Measurements from ENCODE around the gene TXNDC9.

GRCh38 chr2:99285526-99285925 lies 50.6 kb downstream of the TXNDC9 start:
- TF ChIP-seq, protein P1, sequence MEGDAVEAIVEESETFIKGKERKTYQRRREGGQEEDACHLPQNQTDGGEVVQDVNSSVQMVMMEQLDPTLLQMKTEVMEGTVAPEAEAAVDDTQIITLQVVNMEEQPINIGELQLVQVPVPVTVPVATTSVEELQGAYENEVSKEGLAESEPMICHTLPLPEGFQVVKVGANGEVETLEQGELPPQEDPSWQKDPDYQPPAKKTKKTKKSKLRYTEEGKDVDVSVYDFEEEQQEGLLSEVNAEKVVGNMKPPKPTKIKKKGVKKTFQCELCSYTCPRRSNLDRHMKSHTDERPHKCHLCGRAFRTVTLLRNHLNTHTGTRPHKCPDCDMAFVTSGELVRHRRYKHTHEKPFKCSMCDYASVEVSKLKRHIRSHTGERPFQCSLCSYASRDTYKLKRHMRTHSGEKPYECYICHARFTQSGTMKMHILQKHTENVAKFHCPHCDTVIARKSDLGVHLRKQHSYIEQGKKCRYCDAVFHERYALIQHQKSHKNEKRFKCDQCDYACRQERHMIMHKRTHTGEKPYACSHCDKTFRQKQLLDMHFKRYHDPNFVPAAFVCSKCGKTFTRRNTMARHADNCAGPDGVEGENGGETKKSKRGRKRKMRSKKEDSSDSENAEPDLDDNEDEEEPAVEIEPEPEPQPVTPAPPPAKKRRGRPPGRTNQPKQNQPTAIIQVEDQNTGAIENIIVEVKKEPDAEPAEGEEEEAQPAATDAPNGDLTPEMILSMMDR (conservative IDR thresholded peaks at IDR 0.05; ENCODE audit: low read length), result no peak
- no peak for TF ChIP-seq EZH2phosphoT487 (IDR thresholded peaks at IDR 0.05; ENCODE audit: borderline replicate concordance)

All from Loucy (cell line).